ENCODE data around the gene FADS1.
A peak's percentile ranks its signal among the peaks of the same experiment; 100 is the strongest.

Gene FADS1

DNA sequence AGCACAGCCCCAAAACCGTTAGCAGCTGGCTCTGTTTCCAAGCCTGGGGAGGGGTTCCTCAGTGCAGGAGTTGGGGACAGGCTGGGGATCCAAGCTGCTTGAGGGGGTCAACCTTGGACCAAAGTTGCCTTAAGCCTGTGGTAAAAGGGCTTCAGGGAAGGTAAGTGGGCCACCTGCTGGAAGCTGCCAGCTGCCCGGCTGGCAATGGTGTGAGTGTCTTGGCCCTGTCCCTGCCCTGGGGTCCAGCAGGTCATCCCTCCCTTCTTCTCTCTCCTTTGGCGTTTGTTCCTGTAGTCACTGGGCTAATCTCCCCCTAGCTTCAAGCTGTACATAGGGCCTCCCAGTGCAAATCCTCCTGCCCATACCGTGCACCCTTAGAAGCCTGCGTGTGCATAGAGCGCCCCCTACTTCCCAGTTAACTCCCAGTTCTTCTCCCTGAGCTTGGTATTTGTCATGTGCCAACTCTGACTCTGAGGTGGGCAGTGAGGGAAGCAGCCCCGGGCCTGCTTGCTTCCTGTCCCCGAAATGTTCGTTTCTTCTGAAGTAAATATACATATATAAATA is 28.8 kb downstream of the FADS1 start:
- TF ChIP-seq ESRRG (CRISPR knock-in tag; IDR thresholded peaks at IDR 0.05) (no peak), ARNTL (CRISPR knock-in tag; IDR thresholded peaks at IDR 0.05; ENCODE audit: borderline replicate concordance, low read depth) (no peak)

DNA sequence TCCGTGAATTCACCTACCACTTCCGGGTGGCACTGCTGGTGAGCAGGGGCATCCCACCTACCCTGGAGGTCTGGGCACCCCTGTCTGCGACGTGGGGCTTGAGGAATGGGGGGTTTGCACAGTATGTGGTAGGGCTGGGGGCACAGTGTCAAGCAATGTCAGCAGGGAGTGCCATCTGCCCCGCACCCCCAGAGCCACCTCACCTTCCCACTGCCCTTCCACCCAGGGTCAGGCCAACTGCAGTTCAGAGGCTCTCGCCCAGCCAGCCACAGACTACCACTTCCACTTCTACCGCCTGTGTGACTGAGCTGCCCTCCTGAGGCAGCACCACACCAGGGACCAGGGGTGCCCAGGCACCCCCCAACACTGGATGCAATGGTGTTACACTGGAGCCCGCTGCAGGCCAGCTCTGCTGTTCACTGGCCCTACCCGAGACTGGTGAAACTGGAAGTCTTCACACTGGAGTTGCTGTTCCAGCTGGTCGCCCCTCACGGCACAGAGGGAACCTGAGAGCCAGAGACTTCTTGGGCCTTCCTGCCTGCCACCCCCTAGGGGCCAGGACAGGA is 30.9 kb downstream of the FADS1 start:
- TF ChIP-seq PPARA (CRISPR knock-in tag; IDR thresholded peaks at IDR 0.05; ENCODE audit: borderline replicate concordance) (no peak), BACH2 (CRISPR knock-in tag; IDR thresholded peaks at IDR 0.05; ENCODE audit: borderline replicate concordance) (no peak), PATZ1 (CRISPR knock-in tag; IDR thresholded peaks at IDR 0.05; ENCODE audit: borderline replicate concordance) (no peak), ZNF8 (CRISPR knock-in tag; IDR thresholded peaks at IDR 0.05) (no peak), CREB5 (CRISPR knock-in tag; IDR thresholded peaks at IDR 0.05; ENCODE audit: low read depth) (no peak), ISL1 (CRISPR knock-in tag; IDR thresholded peaks at IDR 0.05) (no peak), ARNTL (CRISPR knock-in tag; IDR thresholded peaks at IDR 0.05; ENCODE audit: borderline replicate concordance, low read depth) (no peak)

More for the DNA sequence above, 28.8 kb downstream of the FADS1 start:
- ATAC-seq, result peak; percentile 16; the same call in 2 of the 3 replicates

DNA sequence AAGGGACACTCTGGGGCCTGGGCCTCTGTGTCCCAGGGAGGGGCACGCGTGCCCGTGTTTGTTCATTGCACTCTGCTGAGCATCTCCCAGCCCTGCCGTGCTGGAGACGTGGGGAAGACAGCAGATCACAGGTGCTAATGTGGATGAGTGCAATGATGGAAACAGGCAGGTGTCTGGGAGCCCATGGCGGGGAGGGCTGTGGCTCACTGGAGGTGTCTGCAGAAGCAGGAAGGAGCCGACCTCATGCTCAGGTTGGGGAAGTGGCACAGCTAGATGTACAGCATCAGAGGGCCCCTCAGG is 32.3 kb downstream of the FADS1 start:
- ATAC-seq, result no peak
- TF ChIP-seq TCF4 (CRISPR knock-in tag; IDR thresholded peaks at IDR 0.05; ENCODE audit: borderline replicate concordance) (no peak), SNAI2 (CRISPR knock-in tag; IDR thresholded peaks at IDR 0.05) (no peak), BACH2 (CRISPR knock-in tag; IDR thresholded peaks at IDR 0.05; ENCODE audit: borderline replicate concordance) (no peak), ZNF565 (CRISPR knock-in tag; conservative IDR thresholded peaks at IDR 0.05; ENCODE audit: low read depth) (no peak), RARB (CRISPR knock-in tag; IDR thresholded peaks at IDR 0.05) (no peak), GLIS3 (CRISPR knock-in tag; IDR thresholded peaks at IDR 0.05) (no peak), POU6F1 (CRISPR knock-in tag; IDR thresholded peaks at IDR 0.05; ENCODE audit: borderline replicate concordance, low read depth) (no peak), ARNTL (CRISPR knock-in tag; IDR thresholded peaks at IDR 0.05; ENCODE audit: borderline replicate concordance, low read depth) (no peak), CSDC2 (CRISPR knock-in tag; IDR thresholded peaks at IDR 0.05) (no peak), ESRRG (CRISPR knock-in tag; IDR thresholded peaks at IDR 0.05) (no peak), OSR1 (CRISPR knock-in tag; IDR thresholded peaks at IDR 0.05) (no peak), ISL1 (CRISPR knock-in tag; IDR thresholded peaks at IDR 0.05) (no peak), CSRNP3 (CRISPR knock-in tag; IDR thresholded peaks at IDR 0.05) (no peak), PPARA (CRISPR knock-in tag; IDR thresholded peaks at IDR 0.05; ENCODE audit: borderline replicate concordance) (no peak), ZFP3 (CRISPR knock-in tag; IDR thresholded peaks at IDR 0.05) (no peak), TOX (CRISPR knock-in tag; IDR thresholded peaks at IDR 0.05; ENCODE audit: borderline replicate concordance) (no peak), ZC3H10 (CRISPR knock-in tag; IDR thresholded peaks at IDR 0.05) (no peak), ZNF8 (CRISPR knock-in tag; IDR thresholded peaks at IDR 0.05) (no peak)
- TF ChIP-seq, protein P1, sequence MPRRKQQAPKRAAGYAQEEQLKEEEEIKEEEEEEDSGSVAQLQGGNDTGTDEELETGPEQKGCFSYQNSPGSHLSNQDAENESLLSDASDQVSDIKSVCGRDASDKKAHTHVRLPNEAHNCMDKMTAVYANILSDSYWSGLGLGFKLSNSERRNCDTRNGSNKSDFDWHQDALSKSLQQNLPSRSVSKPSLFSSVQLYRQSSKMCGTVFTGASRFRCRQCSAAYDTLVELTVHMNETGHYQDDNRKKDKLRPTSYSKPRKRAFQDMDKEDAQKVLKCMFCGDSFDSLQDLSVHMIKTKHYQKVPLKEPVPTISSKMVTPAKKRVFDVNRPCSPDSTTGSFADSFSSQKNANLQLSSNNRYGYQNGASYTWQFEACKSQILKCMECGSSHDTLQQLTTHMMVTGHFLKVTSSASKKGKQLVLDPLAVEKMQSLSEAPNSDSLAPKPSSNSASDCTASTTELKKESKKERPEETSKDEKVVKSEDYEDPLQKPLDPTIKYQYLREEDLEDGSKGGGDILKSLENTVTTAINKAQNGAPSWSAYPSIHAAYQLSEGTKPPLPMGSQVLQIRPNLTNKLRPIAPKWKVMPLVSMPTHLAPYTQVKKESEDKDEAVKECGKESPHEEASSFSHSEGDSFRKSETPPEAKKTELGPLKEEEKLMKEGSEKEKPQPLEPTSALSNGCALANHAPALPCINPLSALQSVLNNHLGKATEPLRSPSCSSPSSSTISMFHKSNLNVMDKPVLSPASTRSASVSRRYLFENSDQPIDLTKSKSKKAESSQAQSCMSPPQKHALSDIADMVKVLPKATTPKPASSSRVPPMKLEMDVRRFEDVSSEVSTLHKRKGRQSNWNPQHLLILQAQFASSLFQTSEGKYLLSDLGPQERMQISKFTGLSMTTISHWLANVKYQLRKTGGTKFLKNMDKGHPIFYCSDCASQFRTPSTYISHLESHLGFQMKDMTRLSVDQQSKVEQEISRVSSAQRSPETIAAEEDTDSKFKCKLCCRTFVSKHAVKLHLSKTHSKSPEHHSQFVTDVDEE (CRISPR knock-in tag; IDR thresholded peaks at IDR 0.05), result no peak

More for the DNA sequence above, 30.9 kb downstream of the FADS1 start:
- ATAC-seq, result no peak

Data from SK-N-SH treated with all-trans-retinoic acid at 6 μM for 48 hours (cell line).